Astrocyte (in vitro differentiated cells and primary cell): ENCODE results near the gene TGFBI.

Source experiments
- CTCF ChIP-seq: IDR thresholded peaks from 2 replicates; pipeline ENCODE4 v1.5.1; 2011; ENCODE audit warnings: low read depth, mild to moderate bottlenecking, inconsistent platforms, low read length, moderate library complexity; ENCODE audit not compliant: insufficient read depth
- EZH2 ChIP-seq: IDR thresholded peaks from 2 replicates; pipeline ENCODE4 v1.6.1; 2012; ENCODE audit warnings: mild to moderate bottlenecking, low read length, inconsistent platforms; ENCODE audit not compliant: insufficient read depth

- TF ChIP-seq CTCF (no peak), EZH2 (no peak)
Measured at GRCh38 chr5:136005476-136005875, 23.3 kb upstream of the TGFBI start.
